Mesendoderm (in vitro differentiated cells): ENCODE measurements around the gene MRPS18A.

Source experiments
- DNase-seq: peaks from one replicate; pipeline ENCODE4 v3.0.0; 2013
- H2AK5ac ChIP-seq: 2 replicates; pipeline ENCODE4 v1.6.1; 2013; ENCODE audit warnings: low read length, inconsistent platforms
- H2BK120ac ChIP-seq: 2 replicates; pipeline ENCODE4 v1.6.1; 2013; ENCODE audit warnings: low read depth, mild to moderate bottlenecking, low read length, moderate library complexity, mixed read lengths
- H2BK15ac ChIP-seq: replicated peaks from 2 replicates; pipeline ENCODE4 v1.6.1; 2013; ENCODE audit warnings: low read depth, mild to moderate bottlenecking, moderate library complexity
- H2BK5ac ChIP-seq: 2 replicates; pipeline ENCODE4 v1.6.1; 2013; ENCODE audit warnings: low read length, inconsistent platforms
- H3K18ac ChIP-seq: 2 replicates; pipeline ENCODE4 v1.6.1; 2013; ENCODE audit warnings: mild to moderate bottlenecking, low read length, mixed read lengths
- H3K23ac ChIP-seq: one replicate; pipeline ENCODE4 v1.6.1; 2013; ENCODE audit warnings: low read length
- H3K27ac ChIP-seq: 2 replicates; pipeline ENCODE4 v1.5.1; 2013; ENCODE audit warnings: low read depth, mild to moderate bottlenecking, inconsistent platforms, low read length, moderate library complexity
- H3K27me3 ChIP-seq: 2 replicates; pipeline ENCODE4 v1.6.1; 2013; ENCODE audit warnings: low read length, control low read depth, mild to moderate bottlenecking, inconsistent platforms; ENCODE audit not compliant: insufficient read depth, poor library complexity
- H3K36me3 ChIP-seq: 2 replicates; pipeline ENCODE4 v1.6.1; 2013; ENCODE audit warnings: low read length, inconsistent platforms; ENCODE audit not compliant: control insufficient read depth, insufficient read depth
- H3K4ac ChIP-seq: one replicate; pipeline ENCODE4 v1.6.1; 2013; ENCODE audit warnings: low read depth, mild to moderate bottlenecking, low read length, moderate library complexity
- H3K4me1 ChIP-seq: 2 replicates; pipeline ENCODE4 v1.6.1; 2013; ENCODE audit warnings: low read depth, low read length, inconsistent platforms; ENCODE audit not compliant: control insufficient read depth
- H3K4me2 ChIP-seq: 2 replicates; pipeline ENCODE4 v1.6.1; 2013; ENCODE audit warnings: low read length
- H3K4me3 ChIP-seq: 2 replicates; pipeline ENCODE4 v1.5.1; 2013; ENCODE audit warnings: mild to moderate bottlenecking, low read length
- H3K56ac ChIP-seq: one replicate; pipeline ENCODE4 v1.6.1; 2013; ENCODE audit warnings: low read length
- H3K79me1 ChIP-seq: 2 replicates; pipeline ENCODE4 v1.6.1; 2013; ENCODE audit warnings: low read length, inconsistent platforms
- H3K79me2 ChIP-seq: 2 replicates; pipeline ENCODE4 v1.6.1; 2013; ENCODE audit warnings: mild to moderate bottlenecking, low read length; ENCODE audit not compliant: control insufficient read depth, insufficient read depth
- H3K9ac ChIP-seq: 2 replicates; pipeline ENCODE4 v1.6.1; 2013; ENCODE audit warnings: low read length, inconsistent platforms
- H4K5ac ChIP-seq: one replicate; pipeline ENCODE4 v1.6.1; 2013; ENCODE audit warnings: low read length
- H4K8ac ChIP-seq: one replicate; pipeline ENCODE4 v1.6.1; 2013; ENCODE audit warnings: low read depth, mild to moderate bottlenecking, control low read depth, low read length, moderate library complexity
- WGBS: extraction: QIAGEN DNeasy Blood & Tissue Kit; methylation state at CpG from one replicate; pipeline ENCODE4 v1.1.7; 2013; ENCODE audit warnings: low lambda C conversion rate, missing lambda C conversion rate; ENCODE audit not compliant: insufficient coverage; ENCODE audit errors: extremely low coverage; 5-methylcytosine and 5-hydroxymethylcytosine counted together

The MRPS18A gene

DNA sequence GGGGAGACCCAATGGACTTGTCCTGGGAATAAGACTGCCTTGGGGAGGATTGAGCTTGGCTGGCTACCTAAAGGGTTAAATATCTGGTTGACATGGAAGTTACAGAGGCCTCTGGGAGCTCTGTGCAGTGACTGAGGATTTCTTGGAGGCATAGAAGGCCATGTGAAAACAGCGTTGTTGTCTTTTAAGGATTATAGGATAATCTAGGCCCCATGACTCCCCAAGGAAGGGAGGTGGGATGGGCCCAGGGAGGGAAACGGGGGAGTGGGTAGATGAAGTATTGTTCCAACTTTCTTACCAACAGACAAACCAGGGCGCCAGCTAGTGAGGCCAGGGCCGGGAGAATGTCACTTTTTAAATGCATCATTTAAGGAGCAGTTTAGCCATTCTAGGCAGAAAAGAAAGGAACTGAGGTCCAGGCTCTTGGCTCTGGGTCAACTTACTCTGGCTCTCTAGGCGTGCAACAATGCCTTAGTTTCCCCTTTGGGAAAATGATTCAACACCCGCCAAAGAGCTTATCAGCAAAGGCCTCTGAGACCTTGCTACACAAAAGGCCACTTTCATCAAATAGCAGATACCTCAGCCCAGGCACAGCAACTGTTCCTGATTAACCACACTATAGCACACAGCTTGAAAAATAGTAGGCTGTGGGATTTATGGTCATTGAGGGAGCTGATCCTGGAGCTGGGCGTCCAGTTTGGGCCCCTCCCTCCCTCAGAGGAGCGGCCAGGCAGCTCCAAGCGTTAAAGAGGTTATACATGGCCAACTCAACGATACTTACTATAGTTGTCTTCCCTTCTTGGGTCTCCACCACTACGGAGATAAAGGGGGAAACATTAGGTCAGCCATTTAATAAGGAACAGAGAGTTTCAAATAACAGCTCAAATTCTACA lies 7.0 kb downstream of the MRPS18A start:
- DNase-seq = no peak
- no peak overlapping the region for H2AK5ac ChIP-seq
- peaks cover 13% of the 10 kb centered on the region for H3K4me1 ChIP-seq
- H3K18ac ChIP-seq = no peak overlapping the region
- WGBS = no CpG with 5 or more reads among the region's 11 CpGs
- no peak overlapping the region for H2BK120ac ChIP-seq
- H3K4me3 ChIP-seq = no peak overlapping the region
- no peak overlapping the region for H3K27ac ChIP-seq
- peaks cover 43% of the 10 kb centered on the region for H3K79me1 ChIP-seq
- H2BK5ac ChIP-seq = no peak overlapping the region
- H3K9ac ChIP-seq = no peak overlapping the region
- no peaks in the 10 kb centered on the region for H3K27me3 ChIP-seq
- no peak overlapping the region for H4K5ac ChIP-seq
- peaks cover 38% of the 10 kb centered on the region for H3K79me2 ChIP-seq
- H2BK15ac ChIP-seq = no peak overlapping the region
- H3K23ac ChIP-seq = no peak overlapping the region
- H3K56ac ChIP-seq = no peak overlapping the region
- H3K4ac ChIP-seq = no peak overlapping the region
- H4K8ac ChIP-seq = no peak overlapping the region
- H3K4me2 ChIP-seq = no peak overlapping the region
- H3K36me3 ChIP-seq = peaks cover 2% of the 10 kb centered on the region

DNA sequence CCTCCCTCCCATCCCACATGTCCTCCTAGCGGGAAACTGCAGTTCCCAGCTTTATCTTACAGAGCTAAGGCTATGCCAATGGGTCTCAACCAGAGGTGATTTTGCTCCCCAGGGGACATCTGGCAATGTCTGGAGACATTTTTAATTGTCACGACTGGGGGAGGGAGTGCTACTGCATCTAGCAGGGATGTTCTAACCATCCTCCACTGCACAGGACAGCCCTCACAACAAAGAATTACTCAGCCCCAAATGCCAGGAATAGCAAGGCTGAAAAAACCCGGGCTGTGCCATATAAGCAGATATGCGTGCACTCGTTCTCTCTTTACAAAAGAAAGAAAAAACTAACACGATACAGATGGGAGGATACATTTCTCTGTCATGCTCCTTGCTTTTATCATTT lies 8.5 kb downstream of the MRPS18A start:
- Histone ChIP-seq H3K27me3 (no peaks in the 10 kb centered on the region), H2BK5ac (no peak overlapping the region), H3K56ac (no peak overlapping the region), H3K4me3 (no peak overlapping the region), H3K79me1 (peaks cover 35% of the 10 kb centered on the region), H4K8ac (no peak overlapping the region), H3K79me2 (peaks cover 26% of the 10 kb centered on the region), H3K23ac (no peak overlapping the region), H2AK5ac (no peak overlapping the region), H3K36me3 (peaks cover 8% of the 10 kb centered on the region), H3K27ac (no peak overlapping the region), H3K4me2 (no peak overlapping the region), H4K5ac (no peak overlapping the region), H3K18ac (no peak overlapping the region), H2BK15ac (no peak overlapping the region), H3K4me1 (peaks cover 12% of the 10 kb centered on the region), H3K9ac (no peak overlapping the region), H3K4ac (no peak overlapping the region), H2BK120ac (no peak overlapping the region)
- DNase-seq = no peak
- no CpG with 5 or more reads among the region's 6 CpGs for WGBS

DNA sequence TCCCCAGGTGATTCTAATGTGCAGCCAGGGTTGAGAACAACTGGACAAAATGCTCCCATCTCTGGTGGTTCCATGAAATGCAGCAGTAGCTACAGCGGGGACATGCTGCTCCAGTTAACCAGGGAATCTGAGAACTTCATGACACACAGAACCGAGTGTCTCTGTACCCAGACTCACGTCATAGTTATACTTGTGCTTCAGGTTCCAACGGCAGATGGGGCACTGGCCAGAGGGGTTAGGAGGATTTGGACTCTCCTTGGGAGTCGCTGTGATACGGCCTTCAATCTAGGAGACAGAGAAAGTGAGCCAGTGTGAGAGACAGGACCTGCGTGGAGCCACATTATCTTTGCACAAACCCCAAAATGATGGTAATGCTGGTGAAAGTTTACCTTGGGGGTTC lies 9.2 kb downstream of the MRPS18A start:
- Histone ChIP-seq H4K5ac (no peak overlapping the region), H3K4ac (no peak overlapping the region), H3K18ac (no peak overlapping the region), H2AK5ac (no peak overlapping the region), H3K36me3 (peaks cover 10% of the 10 kb centered on the region), H3K79me2 (peaks cover 19% of the 10 kb centered on the region), H4K8ac (no peak overlapping the region), H3K4me1 (peaks cover 5% of the 10 kb centered on the region), H3K4me2 (no peak overlapping the region), H3K9ac (no peak overlapping the region), H3K79me1 (peaks cover 29% of the 10 kb centered on the region), H3K56ac (no peak overlapping the region), H3K27ac (no peak overlapping the region), H3K4me3 (no peak overlapping the region), H3K27me3 (no peaks in the 10 kb centered on the region), H2BK5ac (no peak overlapping the region), H2BK15ac (no peak overlapping the region), H2BK120ac (no peak overlapping the region), H3K23ac (no peak overlapping the region)
- WGBS = no CpG with 5 or more reads among the region's 7 CpGs
- DNase-seq = no peak

DNA sequence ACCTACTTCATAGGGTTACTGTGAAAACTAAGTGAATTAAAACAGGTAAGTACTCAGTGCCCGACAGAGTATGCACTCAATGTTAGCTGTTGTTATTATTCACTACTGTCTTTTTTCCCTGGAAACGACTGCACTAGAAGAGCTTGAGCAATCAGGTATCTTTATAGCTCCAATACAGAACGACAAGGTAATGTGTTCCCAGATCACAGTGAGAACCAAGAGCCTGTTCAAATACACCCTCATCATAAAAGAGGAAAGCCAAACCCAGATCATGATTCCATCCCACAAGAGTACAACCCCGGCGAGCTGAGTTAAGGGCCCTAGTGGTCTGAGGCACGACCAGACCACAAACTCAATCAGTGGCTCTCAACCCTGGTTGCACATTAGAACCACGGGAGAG lies 9.8 kb downstream of the MRPS18A start:
- no peak overlapping the region for H4K8ac ChIP-seq
- H3K18ac ChIP-seq = no peak overlapping the region
- H2BK120ac ChIP-seq = no peak overlapping the region
- no peak overlapping the region for H2BK5ac ChIP-seq
- H3K4me2 ChIP-seq = no peak overlapping the region
- H3K4me3 ChIP-seq = no peak overlapping the region
- no peak overlapping the region for H2BK15ac ChIP-seq
- no CpG with 5 or more reads among the region's 7 CpGs for WGBS
- H2AK5ac ChIP-seq = no peak overlapping the region
- no peak overlapping the region for H3K56ac ChIP-seq
- peaks cover 23% of the 10 kb centered on the region for H3K79me1 ChIP-seq
- peaks cover 13% of the 10 kb centered on the region for H3K79me2 ChIP-seq
- no peak overlapping the region for H3K23ac ChIP-seq
- H3K27me3 ChIP-seq = no peaks in the 10 kb centered on the region
- no peak for DNase-seq
- peaks cover 2% of the 10 kb centered on the region for H3K4me1 ChIP-seq
- H3K36me3 ChIP-seq = peaks cover 10% of the 10 kb centered on the region
- no peak overlapping the region for H3K9ac ChIP-seq
- H3K4ac ChIP-seq = no peak overlapping the region
- no peak overlapping the region for H3K27ac ChIP-seq
- H4K5ac ChIP-seq = no peak overlapping the region

DNA sequence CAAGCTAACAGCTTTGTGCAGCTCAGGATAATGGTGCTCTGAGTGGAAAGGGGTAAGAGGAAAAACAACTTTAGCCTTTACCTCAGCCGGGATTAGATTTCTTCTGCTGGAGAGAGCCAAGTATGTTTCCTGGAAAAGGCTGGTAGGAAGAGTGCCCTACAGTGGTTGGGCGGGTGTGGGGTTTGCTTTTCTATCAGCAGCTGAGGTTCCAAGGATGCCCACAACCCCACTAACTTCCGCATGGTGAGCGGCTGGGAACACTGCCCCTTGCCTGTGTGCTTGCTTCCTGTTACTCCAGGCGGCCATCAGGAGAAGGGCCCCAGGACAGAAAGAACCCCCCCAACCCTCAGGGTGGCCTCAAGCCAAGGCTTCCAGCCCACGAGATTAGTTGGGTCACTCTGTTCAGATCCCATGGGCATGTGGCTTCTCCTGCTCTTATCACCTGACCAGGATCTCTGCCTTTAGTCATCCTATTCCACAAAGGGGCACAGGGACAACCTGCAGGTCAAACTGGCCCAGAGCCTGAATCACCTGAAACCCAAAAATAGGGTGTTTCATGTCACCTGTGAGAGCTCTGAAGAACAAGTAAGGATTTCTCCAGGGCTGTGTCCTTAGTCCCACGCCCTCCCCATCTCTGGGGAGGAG lies 10.5 kb downstream of the MRPS18A start:
- Histone ChIP-seq H3K56ac (no peak overlapping the region), H3K9ac (no peak overlapping the region), H3K23ac (no peak overlapping the region), H3K4me2 (no peak overlapping the region), H3K79me2 (peaks cover 8% of the 10 kb centered on the region), H3K4me3 (no peak overlapping the region), H3K27ac (no peak overlapping the region), H4K8ac (no peak overlapping the region), H2BK120ac (no peak overlapping the region), H2BK5ac (no peak overlapping the region), H2BK15ac (no peak overlapping the region), H3K79me1 (peaks cover 20% of the 10 kb centered on the region), H3K18ac (no peak overlapping the region), H3K4me1 (no peaks in the 10 kb centered on the region), H3K4ac (no peak overlapping the region), H2AK5ac (no peak overlapping the region), H3K36me3 (peaks cover 10% of the 10 kb centered on the region), H3K27me3 (no peaks in the 10 kb centered on the region), H4K5ac (no peak overlapping the region)
- no CpG with 5 or more reads among the region's 7 CpGs for WGBS
- DNase-seq = no peak
